ENCODE measurements around the gene NSMCE1. TPM values are rescaled to one million over a fixed set of nuclear protein-coding genes. Genes with fewer than 3 reads are reported as not detected.
A peak's percentile ranks its signal among the peaks of the same experiment; 100 is the strongest.

NSMCE1 gene
- total RNA-seq, 1 donor from 2014 or later = 33.3 TPM

DNA sequence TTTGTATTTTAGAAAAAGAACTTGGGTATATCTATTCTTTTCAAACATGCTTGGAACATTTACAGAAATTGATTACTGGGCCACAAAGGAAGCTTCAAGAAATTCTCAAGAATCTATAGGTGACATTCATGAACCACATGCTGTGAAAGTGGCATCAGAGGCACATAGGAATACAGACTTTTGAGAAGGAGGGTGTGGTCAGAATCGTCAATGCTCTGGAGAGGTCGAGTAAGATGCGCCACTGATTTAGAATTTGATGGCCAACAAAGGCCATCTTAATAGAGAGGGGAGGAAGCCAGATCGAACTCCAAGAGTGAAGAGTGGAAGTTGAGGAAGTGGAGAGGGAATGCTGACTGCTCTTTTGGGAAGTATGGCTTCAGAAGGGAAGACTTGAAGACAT is 3.5 kb upstream of the NSMCE1 start:
- TF ChIP-seq, protein P1, sequence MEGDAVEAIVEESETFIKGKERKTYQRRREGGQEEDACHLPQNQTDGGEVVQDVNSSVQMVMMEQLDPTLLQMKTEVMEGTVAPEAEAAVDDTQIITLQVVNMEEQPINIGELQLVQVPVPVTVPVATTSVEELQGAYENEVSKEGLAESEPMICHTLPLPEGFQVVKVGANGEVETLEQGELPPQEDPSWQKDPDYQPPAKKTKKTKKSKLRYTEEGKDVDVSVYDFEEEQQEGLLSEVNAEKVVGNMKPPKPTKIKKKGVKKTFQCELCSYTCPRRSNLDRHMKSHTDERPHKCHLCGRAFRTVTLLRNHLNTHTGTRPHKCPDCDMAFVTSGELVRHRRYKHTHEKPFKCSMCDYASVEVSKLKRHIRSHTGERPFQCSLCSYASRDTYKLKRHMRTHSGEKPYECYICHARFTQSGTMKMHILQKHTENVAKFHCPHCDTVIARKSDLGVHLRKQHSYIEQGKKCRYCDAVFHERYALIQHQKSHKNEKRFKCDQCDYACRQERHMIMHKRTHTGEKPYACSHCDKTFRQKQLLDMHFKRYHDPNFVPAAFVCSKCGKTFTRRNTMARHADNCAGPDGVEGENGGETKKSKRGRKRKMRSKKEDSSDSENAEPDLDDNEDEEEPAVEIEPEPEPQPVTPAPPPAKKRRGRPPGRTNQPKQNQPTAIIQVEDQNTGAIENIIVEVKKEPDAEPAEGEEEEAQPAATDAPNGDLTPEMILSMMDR (conservative IDR thresholded peaks at IDR 0.05) = no peak
- peak; percentile 2 for DNase-seq (ENCODE audit: extremely low spot score, unreplicated experiment)
- H3K36me3 Mint-ChIP-seq = no peaks in the 10 kb centered on the region
- no peak overlapping the region for H3K4me3 Mint-ChIP-seq
- H3K4me1 Mint-ChIP-seq (ENCODE audit: unreplicated experiment) = no peaks in the 10 kb centered on the region
- no peak overlapping the region for H3K27ac Mint-ChIP-seq
- peaks cover 4% of the 10 kb centered on the region for H3K9me3 Mint-ChIP-seq
- H3K27me3 Mint-ChIP-seq = no peaks in the 10 kb centered on the region

DNA sequence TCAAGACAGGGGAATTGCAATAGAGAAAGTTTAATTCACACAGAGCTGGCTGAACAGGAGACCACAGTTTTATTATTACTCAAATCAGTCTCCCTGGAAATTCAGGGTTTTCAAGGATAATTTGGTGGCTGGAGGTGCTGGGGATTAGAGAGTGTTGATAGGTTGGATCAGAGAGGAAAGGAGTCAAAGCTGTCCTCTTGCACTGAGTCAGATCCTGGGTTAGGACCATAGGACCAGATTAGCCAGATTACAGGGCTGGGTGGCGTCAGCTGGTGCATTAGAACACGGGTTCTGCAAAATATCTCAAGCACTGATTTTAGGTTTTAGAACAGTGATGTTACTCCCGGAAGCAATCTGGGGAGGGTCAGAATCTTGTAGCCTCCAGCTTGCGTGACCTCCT is 1.8 kb upstream of the NSMCE1 start:
- DNase-seq (ENCODE audit: extremely low spot score, unreplicated experiment) = peak; percentile 20
- H3K27me3 Mint-ChIP-seq = no peaks in the 10 kb centered on the region
- H3K9me3 Mint-ChIP-seq = peaks cover 4% of the 10 kb centered on the region
- H3K4me1 Mint-ChIP-seq (ENCODE audit: unreplicated experiment) = no peaks in the 10 kb centered on the region
- H3K4me3 Mint-ChIP-seq = no peak overlapping the region
- no peaks in the 10 kb centered on the region for H3K36me3 Mint-ChIP-seq
- TF ChIP-seq, protein P1 (conservative IDR thresholded peaks at IDR 0.05) = no peak
- H3K27ac Mint-ChIP-seq = no peak overlapping the region

DNA sequence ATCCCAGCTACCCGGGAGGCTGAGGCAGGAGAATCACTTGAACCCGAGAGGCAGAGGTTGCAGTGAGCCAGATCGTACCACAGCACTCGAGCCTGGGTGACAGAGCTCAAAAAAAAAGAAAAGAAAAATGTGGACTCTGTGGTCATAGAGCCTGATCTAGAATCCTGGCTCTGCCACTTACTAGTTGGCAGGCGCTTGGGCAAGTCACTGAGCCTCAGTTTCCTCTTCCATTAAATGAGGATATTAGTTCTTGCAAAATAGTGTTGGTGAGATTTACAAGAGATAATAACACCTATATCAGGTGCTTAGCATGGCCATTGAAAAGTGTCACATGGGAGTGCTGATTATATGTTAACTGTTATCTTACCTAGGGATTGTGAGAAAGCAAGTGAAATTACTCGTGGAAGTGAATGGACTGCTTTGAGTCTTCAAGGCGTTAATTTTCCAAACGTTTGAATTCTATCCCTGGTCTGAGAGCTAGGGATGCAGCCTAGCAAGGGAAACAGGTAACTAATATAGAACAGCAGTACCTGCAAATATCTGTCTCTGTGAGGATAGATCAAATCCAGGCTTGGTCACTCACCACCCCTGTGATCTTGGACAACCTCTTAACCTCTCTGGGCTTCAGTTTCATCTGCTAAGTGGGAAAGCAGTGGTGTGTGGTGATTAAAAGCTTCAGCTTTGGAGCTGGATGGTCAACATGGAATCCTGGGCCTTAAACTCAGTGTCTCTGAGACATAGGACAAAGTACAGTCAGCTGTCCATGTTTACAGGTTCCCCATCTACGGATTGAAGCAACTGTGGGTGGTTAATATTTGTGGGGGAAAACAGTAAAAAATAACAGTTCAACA is 953 bp upstream of the NSMCE1 start:
- H3K27me3 Mint-ChIP-seq = no peaks in the 10 kb centered on the region
- peak; percentile 4 for DNase-seq (ENCODE audit: extremely low spot score, unreplicated experiment)

DNA sequence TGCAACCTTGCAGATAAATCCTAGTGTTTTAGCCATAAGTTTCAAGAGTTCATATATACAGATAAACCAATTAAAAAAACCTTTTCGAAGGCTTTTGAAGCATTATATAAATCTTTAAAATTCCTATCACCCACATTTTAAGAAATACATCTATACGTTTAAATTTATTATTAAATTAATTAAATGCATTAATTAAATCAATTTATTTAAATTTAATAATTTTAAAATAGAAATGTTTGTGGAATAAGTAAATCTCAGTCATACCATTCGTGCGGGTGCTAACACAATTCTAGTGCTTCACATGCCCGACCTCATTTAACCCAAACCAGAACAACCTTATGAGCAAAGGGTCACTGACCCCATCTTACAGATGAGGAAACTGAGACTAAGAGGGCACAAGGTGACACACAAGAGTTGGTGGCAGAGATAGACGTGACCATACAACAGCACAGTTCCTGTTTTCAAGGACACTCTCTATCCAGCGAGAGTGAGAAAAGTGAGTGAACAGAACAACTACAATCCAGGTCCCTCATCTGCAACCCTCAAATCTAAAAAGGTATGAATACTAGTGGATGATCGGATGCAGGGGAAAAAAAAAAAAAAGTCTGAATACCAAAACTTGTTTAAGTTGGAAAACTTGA is 1.4 kb downstream of the NSMCE1 start:
- Mint-ChIP-seq H3K4me1 (ENCODE audit: unreplicated experiment) (peaks cover 5% of the 10 kb centered on the region), H3K36me3 (no peaks in the 10 kb centered on the region), H3K4me3 (peak overlapping the region; percentile 21)

More for the DNA sequence above, 953 bp upstream of the NSMCE1 start:
- Mint-ChIP-seq H3K27ac (no peak overlapping the region), H3K9me3 (peaks cover 4% of the 10 kb centered on the region), H3K4me3 (peak overlapping the region; percentile 95), H3K36me3 (no peaks in the 10 kb centered on the region), H3K4me1 (ENCODE audit: unreplicated experiment) (no peaks in the 10 kb centered on the region)
- TF ChIP-seq, protein P1 (conservative IDR thresholded peaks at IDR 0.05) = no peak

DNA sequence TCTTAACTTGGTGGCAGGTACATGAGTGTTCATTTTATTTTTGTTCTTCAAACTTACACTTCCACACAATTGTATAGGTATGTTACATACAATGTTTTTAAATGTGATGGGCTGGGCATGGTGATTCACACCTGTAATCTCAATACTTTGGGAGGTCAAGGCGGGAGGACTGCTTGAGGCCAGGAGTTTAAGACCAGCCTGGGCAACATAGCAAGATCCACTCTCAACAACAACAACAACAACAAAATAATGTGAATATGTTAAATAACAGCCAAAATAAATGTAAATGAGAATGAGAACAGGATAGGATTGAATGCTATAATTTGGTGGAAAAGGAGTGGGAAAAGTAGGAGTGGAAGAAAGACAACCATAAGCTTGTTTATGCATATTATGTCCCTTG is 2.6 kb downstream of the NSMCE1 start:
- Mint-ChIP-seq H3K9me3 (no peaks in the 10 kb centered on the region), H3K27me3 (no peaks in the 10 kb centered on the region), H3K36me3 (no peaks in the 10 kb centered on the region), H3K27ac (no peak overlapping the region), H3K4me1 (ENCODE audit: unreplicated experiment) (peaks cover 5% of the 10 kb centered on the region), H3K4me3 (no peak overlapping the region)
- TF ChIP-seq, protein P1 (conservative IDR thresholded peaks at IDR 0.05) = no peak
- no peak for DNase-seq (ENCODE audit: extremely low spot score, unreplicated experiment)

More for the DNA sequence above, 1.4 kb downstream of the NSMCE1 start:
- no peak for DNase-seq (ENCODE audit: extremely low spot score, unreplicated experiment)
- Mint-ChIP-seq H3K27me3 (no peaks in the 10 kb centered on the region), H3K9me3 (peaks cover 2% of the 10 kb centered on the region), H3K27ac (no peak overlapping the region)
- TF ChIP-seq, protein P1 (conservative IDR thresholded peaks at IDR 0.05) = no peak
